ENCODE results near the gene IFI6. TPM values are rescaled to one million over a fixed set of nuclear protein-coding genes. Genes with fewer than 3 reads are reported as not detected.

IFI6 gene
- total RNA-seq, 6 experiments from 2014 or later, result 9.5 to 45.7 (median 33.2) TPM

DNA sequence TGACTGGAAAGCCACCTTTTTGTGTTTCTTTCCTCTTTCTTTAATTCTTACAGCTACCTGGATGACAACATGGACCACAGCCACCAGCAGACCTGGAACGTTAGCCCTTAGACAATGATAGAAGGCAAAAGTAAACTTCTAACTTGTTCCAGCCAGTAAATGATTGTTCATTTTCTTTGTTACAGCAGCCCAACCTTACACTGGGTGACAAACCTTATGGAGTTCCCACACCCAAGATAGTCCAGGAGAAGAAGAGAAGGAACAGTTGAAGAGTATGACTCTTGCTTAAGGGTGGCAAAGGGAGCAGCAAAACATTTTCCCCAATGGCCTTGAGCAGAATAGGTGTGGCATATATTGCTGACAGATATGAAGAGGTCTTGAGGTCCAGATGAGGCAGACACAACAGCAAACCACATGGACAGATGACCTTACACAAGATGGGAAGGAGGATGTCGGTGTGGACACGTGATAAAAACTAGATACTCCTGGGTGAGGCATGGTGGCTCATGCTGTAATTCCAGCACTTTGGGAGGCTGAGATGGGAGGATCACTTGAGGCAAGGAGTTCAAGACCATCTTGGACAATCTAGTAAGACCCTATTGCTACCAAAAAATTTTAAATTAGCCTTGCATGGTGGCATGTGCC is 42.0 kb upstream of the IFI6 start:
- no peak overlapping the region for H3K4me3 ChIP-seq
- TF ChIP-seq POLR2A (IDR thresholded peaks at IDR 0.05), result no peak
- TF ChIP-seq, protein P1, sequence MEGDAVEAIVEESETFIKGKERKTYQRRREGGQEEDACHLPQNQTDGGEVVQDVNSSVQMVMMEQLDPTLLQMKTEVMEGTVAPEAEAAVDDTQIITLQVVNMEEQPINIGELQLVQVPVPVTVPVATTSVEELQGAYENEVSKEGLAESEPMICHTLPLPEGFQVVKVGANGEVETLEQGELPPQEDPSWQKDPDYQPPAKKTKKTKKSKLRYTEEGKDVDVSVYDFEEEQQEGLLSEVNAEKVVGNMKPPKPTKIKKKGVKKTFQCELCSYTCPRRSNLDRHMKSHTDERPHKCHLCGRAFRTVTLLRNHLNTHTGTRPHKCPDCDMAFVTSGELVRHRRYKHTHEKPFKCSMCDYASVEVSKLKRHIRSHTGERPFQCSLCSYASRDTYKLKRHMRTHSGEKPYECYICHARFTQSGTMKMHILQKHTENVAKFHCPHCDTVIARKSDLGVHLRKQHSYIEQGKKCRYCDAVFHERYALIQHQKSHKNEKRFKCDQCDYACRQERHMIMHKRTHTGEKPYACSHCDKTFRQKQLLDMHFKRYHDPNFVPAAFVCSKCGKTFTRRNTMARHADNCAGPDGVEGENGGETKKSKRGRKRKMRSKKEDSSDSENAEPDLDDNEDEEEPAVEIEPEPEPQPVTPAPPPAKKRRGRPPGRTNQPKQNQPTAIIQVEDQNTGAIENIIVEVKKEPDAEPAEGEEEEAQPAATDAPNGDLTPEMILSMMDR (IDR thresholded peaks at IDR 0.05), result no peak
- no peaks in the 10 kb centered on the region for H3K9me3 ChIP-seq
- no peak overlapping the region for H3K27ac ChIP-seq
- H3K4me1 ChIP-seq, result peaks cover 0 to 6% (median 0%) of the 10 kb centered on the region in 4 donors
- 80% methylated on average over 3 of the region's 3 CpGs for WGBS (ENCODE audit: insufficient coverage, low coverage, low lambda C conversion rate, missing lambda C conversion rate)
- intact Hi-C loops (cut with DNase I), result no loop called here
- DNase-seq (no peak), ATAC-seq (no peak)
- no peaks in the 10 kb centered on the region for H3K27me3 ChIP-seq
- no peaks in the 10 kb centered on the region for H3K36me3 ChIP-seq

DNA sequence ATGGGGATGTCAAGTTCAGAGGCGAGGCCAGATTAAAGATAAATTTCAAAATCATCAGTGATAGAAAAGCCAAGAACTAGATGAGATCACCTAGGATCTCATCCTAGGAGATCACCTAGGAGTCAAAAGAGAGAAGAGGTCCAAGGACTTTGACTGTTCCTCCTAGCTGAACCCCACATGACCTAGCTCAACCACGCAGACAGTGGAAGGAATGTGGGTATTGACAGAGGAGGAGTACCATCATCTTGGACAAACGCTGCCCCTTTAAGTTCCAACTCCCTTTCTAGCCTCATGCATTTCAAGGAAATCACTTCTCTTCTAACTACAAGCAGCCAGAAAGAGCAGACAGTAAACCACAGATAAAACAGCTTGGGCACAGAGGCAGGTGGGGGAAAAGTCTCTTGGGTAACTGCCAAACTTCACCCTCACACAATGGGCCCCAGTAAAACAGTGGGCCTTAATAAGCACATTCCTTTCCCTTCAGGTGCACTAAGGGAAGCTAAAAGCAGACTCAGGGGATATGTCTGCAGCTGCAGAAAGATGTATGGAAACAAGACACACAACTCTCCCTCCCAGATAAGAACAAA is 41.2 kb upstream of the IFI6 start:
- TF ChIP-seq, protein P1 (IDR thresholded peaks at IDR 0.05), result no peak
- TF ChIP-seq POLR2A (IDR thresholded peaks at IDR 0.05), result no peak
- H3K9me3 ChIP-seq, result no peaks in the 10 kb centered on the region
- 39% methylated on average over 3 of the region's 3 CpGs for WGBS (ENCODE audit: insufficient coverage, low coverage, low lambda C conversion rate, missing lambda C conversion rate)
- H3K4me1 ChIP-seq, result peaks cover 0 to 6% (median 0%) of the 10 kb centered on the region in 4 donors
- H3K4me3 ChIP-seq, result no peak overlapping the region
- no peaks in the 10 kb centered on the region for H3K27me3 ChIP-seq
- H3K27ac ChIP-seq, result no peak overlapping the region
- intact Hi-C loops (cut with DNase I), result no loop called here
- DNase-seq, result no peak
- no peaks in the 10 kb centered on the region for H3K36me3 ChIP-seq
- no peak for ATAC-seq

DNA sequence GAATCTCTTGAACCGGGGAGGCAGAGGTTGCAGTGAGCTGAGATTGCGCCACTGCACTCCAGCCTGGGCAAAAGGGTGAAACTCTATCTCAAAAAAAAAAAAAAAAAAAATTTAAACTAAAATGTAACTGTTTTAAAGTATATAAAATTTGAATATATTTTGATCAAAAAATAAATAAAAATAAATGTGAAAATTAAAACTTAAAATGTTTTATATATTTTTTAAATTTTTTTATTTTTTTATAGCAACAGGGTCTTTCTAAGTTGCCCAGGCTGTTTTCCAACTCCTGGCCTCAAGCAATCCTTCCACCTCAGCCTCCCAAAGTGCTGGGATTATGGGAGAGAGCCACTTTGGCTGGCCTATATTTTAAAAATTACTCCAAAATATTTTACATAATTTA is 38.6 kb upstream of the IFI6 start:
- TF ChIP-seq, protein P1 (IDR thresholded peaks at IDR 0.05), result no peak
- TF ChIP-seq POLR2A (IDR thresholded peaks at IDR 0.05), result no peak
- ATAC-seq (no peak), DNase-seq (no peak)
- 93% methylated on average over 2 of the region's 2 CpGs for WGBS (ENCODE audit: insufficient coverage, low coverage, low lambda C conversion rate, missing lambda C conversion rate)
- Histone ChIP-seq H3K36me3 (no peaks in the 10 kb centered on the region), H3K27me3 (no peaks in the 10 kb centered on the region), H3K9me3 (no peaks in the 10 kb centered on the region), H3K4me1 (peaks cover 0 to 1% (median 0%) of the 10 kb centered on the region in 4 donors), H3K27ac (no peak overlapping the region), H3K4me3 (no peak overlapping the region)
- intact Hi-C loops (cut with DNase I), result no loop called here

DNA sequence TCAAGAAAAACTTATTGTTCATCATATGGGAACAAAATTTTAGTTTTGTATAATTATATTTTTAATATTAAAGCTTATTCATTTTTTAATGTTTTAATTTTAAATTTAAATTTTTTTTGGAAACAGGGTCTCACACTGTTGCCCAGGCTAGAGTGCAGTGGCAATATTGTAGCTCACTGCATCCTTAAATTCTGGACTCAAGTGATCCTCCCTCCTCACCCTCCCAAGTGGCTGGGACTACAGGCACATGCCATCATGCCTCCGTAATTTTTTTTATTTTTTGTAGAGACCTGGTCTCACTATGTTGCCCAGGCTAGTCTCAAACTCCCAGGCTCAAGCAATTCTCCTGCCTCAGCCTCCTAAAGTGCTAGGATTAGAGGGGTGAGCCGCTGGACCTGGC is 33.6 kb upstream of the IFI6 start:
- ATAC-seq (no peak), DNase-seq (no peak)
- TF ChIP-seq, protein P1 (IDR thresholded peaks at IDR 0.05), result no peak
- TF ChIP-seq POLR2A (IDR thresholded peaks at IDR 0.05), result no peak
- H3K4me3 ChIP-seq, result no peak overlapping the region
- no peaks in the 10 kb centered on the region for H3K9me3 ChIP-seq
- no peaks in the 10 kb centered on the region for H3K4me1 ChIP-seq
- no peaks in the 10 kb centered on the region for H3K36me3 ChIP-seq
- H3K27ac ChIP-seq, result no peak overlapping the region
- 75% methylated on average over 2 of the region's 2 CpGs for whole genome bisulfite sequencing (ENCODE audit: insufficient coverage, low coverage, low lambda C conversion rate, missing lambda C conversion rate)
- H3K27me3 ChIP-seq, result no peaks in the 10 kb centered on the region
- intact Hi-C loops (cut with DNase I), result no loop called here

Measured in right lobe of liver (tissue), 6 donors.